ENCODE data around the gene FBLN5. TPM values are rescaled to one million over a fixed set of nuclear protein-coding genes. Genes with fewer than 3 reads are reported as not detected.

The FBLN5 gene
- polyA plus RNA-seq, 3 donors, result 0.16 TPM; not detected in 2

GRCh38 chr14:91890291-91890749 lies 57.2 kb downstream of the FBLN5 start:
- Histone ChIP-seq H3K9ac (ENCODE audit: insufficient read depth, low read length, poor library complexity, severe bottlenecking) (no peak overlapping the region), H3K27ac (ENCODE audit: low read depth in 1 of 2, low read length in 2 of 2) (no peak overlapping the region), H3K4me1 (ENCODE audit: control insufficient read depth in 1 of 2, insufficient read depth in 2 of 2, low read length in 2 of 2) (peaks cover 6 to 12% of the 10 kb centered on the region in 2 donors), H3K27me3 (ENCODE audit: control insufficient read depth in 2 of 2, insufficient read depth in 2 of 2, low read length in 2 of 2) (no peaks in the 10 kb centered on the region), H2AFZ (ENCODE audit: insufficient read depth, low read depth, low read length, poor library complexity, severe bottlenecking) (peak overlapping the region; percentile 19), H3K79me2 (ENCODE audit: insufficient read depth, low read length) (no peaks in the 10 kb centered on the region), H3K36me3 (replicated peaks in 1 of 2; ENCODE audit: control insufficient read depth in 1 of 2, insufficient read depth in 2 of 2, low read length in 2 of 2) (no peaks in the 10 kb centered on the region), H3K4me3 (replicated peaks in 1 of 3; ENCODE audit: low read depth in 2 of 3, low read length in 3 of 3) (no peak overlapping the region), H3K9me3 (replicated peaks in 1 of 2; ENCODE audit: control insufficient read depth in 1 of 2, insufficient read depth in 1 of 2, low read length in 2 of 2) (no peaks in the 10 kb centered on the region), H4K20me1 (ENCODE audit: insufficient read depth, low read length) (no peaks in the 10 kb centered on the region), H3K4me2 (replicated peaks; ENCODE audit: extremely low read depth, low read length, poor library complexity, severe bottlenecking) (no peak overlapping the region)
- H3K27ac Mint-ChIP-seq, result peak overlapping the region in 1 of 7 donors; percentile 59
- H3K4me3 Mint-ChIP-seq, result no peak overlapping the region
- H3K27me3 Mint-ChIP-seq (ENCODE audit: low read depth in 3 of 3), result peaks cover 0 to 3% (median 0%) of the 10 kb centered on the region in 3 donors
- DNase-seq, result no peak
- no peak for TF ChIP-seq CTCF (IDR thresholded peaks at IDR 0.05)
- no CpG with 5 or more reads among the region's 5 CpGs for WGBS (ENCODE audit: insufficient coverage)
- peaks cover 0 to 1% (median 0%) of the 10 kb centered on the region in 7 donors for H3K9me3 Mint-ChIP-seq
- intact Hi-C loops (cut with micrococcal nuclease), result no loop called here
- peaks cover 10% of the 10 kb centered on the region for H3K4me1 Mint-ChIP-seq
- H3K36me3 Mint-ChIP-seq, result no peaks in the 10 kb centered on the region

- Histone ChIP-seq H3K36me3 (replicated peaks in 1 of 2; ENCODE audit: control insufficient read depth in 1 of 2, insufficient read depth in 2 of 2, low read length in 2 of 2) (no peaks in the 10 kb centered on the region), H3K4me1 (ENCODE audit: control insufficient read depth in 1 of 2, insufficient read depth in 2 of 2, low read length in 2 of 2) (peaks cover 6 to 12% of the 10 kb centered on the region in 2 donors), H2AFZ (ENCODE audit: insufficient read depth, low read depth, low read length, poor library complexity, severe bottlenecking) (peak overlapping the region; percentile 19), H3K27ac (ENCODE audit: low read depth in 1 of 2, low read length in 2 of 2) (no peak overlapping the region), H4K20me1 (ENCODE audit: insufficient read depth, low read length) (no peaks in the 10 kb centered on the region), H3K4me3 (replicated peaks in 1 of 3; ENCODE audit: low read depth in 2 of 3, low read length in 3 of 3) (no peak overlapping the region), H3K4me2 (replicated peaks; ENCODE audit: extremely low read depth, low read length, poor library complexity, severe bottlenecking) (no peak overlapping the region), H3K27me3 (ENCODE audit: control insufficient read depth in 2 of 2, insufficient read depth in 2 of 2, low read length in 2 of 2) (no peaks in the 10 kb centered on the region), H3K9me3 (replicated peaks in 1 of 2; ENCODE audit: control insufficient read depth in 1 of 2, insufficient read depth in 1 of 2, low read length in 2 of 2) (no peaks in the 10 kb centered on the region), H3K9ac (ENCODE audit: insufficient read depth, low read length, poor library complexity, severe bottlenecking) (no peak overlapping the region), H3K79me2 (ENCODE audit: insufficient read depth, low read length) (no peaks in the 10 kb centered on the region)
- Mint-ChIP-seq H3K36me3 (no peaks in the 10 kb centered on the region), H3K4me3 (no peak overlapping the region), H3K27me3 (ENCODE audit: low read depth in 3 of 3) (peaks cover 0 to 3% (median 0%) of the 10 kb centered on the region in 3 donors), H3K9me3 (peaks cover 0 to 1% (median 0%) of the 10 kb centered on the region in 7 donors), H3K27ac (no peak overlapping the region), H3K4me1 (peaks cover 10% of the 10 kb centered on the region)
- no peak for DNase-seq
- 76% methylated on average over 12 of the region's 13 CpGs for WGBS (ENCODE audit: insufficient coverage)
- no peak for TF ChIP-seq CTCF (IDR thresholded peaks at IDR 0.05)
- intact Hi-C loops (cut with micrococcal nuclease), result no loop called here
These were observed 57.9 kb downstream of the FBLN5 start for GRCh38 chr14:91889477-91890211.

Data from CD14-positive monocyte (primary cell).